IMR-90 (cell line): ENCODE measurements around the gene ZNF3. TPM values are rescaled to one million over a fixed set of nuclear protein-coding genes. Genes with fewer than 3 reads are reported as not detected.

ENCODE experiments used
- ATAC-seq: fragments of 200-7000 bp; cut with Tn5 transposase; 2 replicates; pipeline ENCODE4 v1.9.1; 2020; ENCODE audit warnings: low read depth, mild to moderate bottlenecking, moderate library complexity
- BruUV-seq: library from RNA; stranded (reverse); fragments of 400-500 nt; replicated peaks from 2 replicates; lab custom pipeline; 2021; lab: Mats Ljungman, UMichigan
- CTCF ChIA-PET: fragments of 300-600 bp; formaldehyde crosslinking; extraction: SDS; loops from one replicate; lab custom pipeline; 2021; ENCODE audit warnings: antibody characterized with exemption; lab: Yijun Ruan, JAX
- POLR2A ChIA-PET: fragments of 300-600 bp; sonication (Branson Sonifier 250); formaldehyde crosslinking; loops from one replicate; lab custom pipeline; 2022; ENCODE audit warnings: antibody characterized with exemption; ENCODE audit not compliant: unreplicated experiment; lab: Charles Lee
- DNase-seq: peaks from one replicate; pipeline ENCODE4 v3.0.0; 2013
- H2AFZ ChIP-seq: replicated peaks from 2 replicates; pipeline ENCODE3; 2013; ENCODE audit warnings: low read length, mild to moderate bottlenecking; ENCODE audit not compliant: poor library complexity
- H2AK5ac ChIP-seq: 2 replicates; pipeline ENCODE4 v1.6.1; 2013; ENCODE audit warnings: low read depth, low read length, inconsistent platforms
- H2AK9ac ChIP-seq: replicated peaks from 2 replicates; pipeline ENCODE3; 2013; ENCODE audit warnings: mild to moderate bottlenecking, low read depth, low read length, moderate library complexity; ENCODE audit not compliant: poor library complexity
- H2BK120ac ChIP-seq: 2 replicates; pipeline ENCODE4 v1.6.1; 2013; ENCODE audit warnings: low read depth, low read length, inconsistent platforms
- H2BK15ac ChIP-seq: 3 replicates; pipeline ENCODE4 v1.6.1; 2013; ENCODE audit warnings: low read depth, low read length, inconsistent platforms
- H2BK20ac ChIP-seq: 2 replicates; pipeline ENCODE4 v1.6.1; 2013; ENCODE audit warnings: low read depth, mild to moderate bottlenecking, inconsistent platforms, low read length, moderate library complexity
- H2BK5ac ChIP-seq: 2 replicates; pipeline ENCODE4 v1.6.1; 2013; ENCODE audit warnings: mild to moderate bottlenecking, low read depth, low read length, inconsistent platforms; ENCODE audit not compliant: poor library complexity, severe bottlenecking
- H3K14ac ChIP-seq: replicated peaks from 2 replicates; pipeline ENCODE4 v1.6.1; 2013; ENCODE audit warnings: low read depth, low read length, inconsistent platforms
- H3K18ac ChIP-seq: 2 replicates; pipeline ENCODE4 v1.6.1; 2013; ENCODE audit warnings: low read depth, low read length, control low read depth
- H3K23ac ChIP-seq: 2 replicates; pipeline ENCODE4 v1.6.1; 2013; ENCODE audit warnings: low read depth, low read length, inconsistent platforms
- H3K27ac ChIP-seq: 2 replicates; pipeline ENCODE4 v1.5.1; 2013; ENCODE audit warnings: mild to moderate bottlenecking, control low read depth, low read length; ENCODE audit not compliant: insufficient read depth
- H3K27me3 ChIP-seq: 2 replicates; pipeline ENCODE4 v1.6.1; 2013; ENCODE audit warnings: low read length; ENCODE audit not compliant: control insufficient read depth, insufficient read depth
- H3K36me3 ChIP-seq: 2 replicates; pipeline ENCODE4 v1.6.1; 2013; ENCODE audit warnings: low read length, mixed read lengths; ENCODE audit not compliant: control insufficient read depth, insufficient read depth
- H3K4ac ChIP-seq: 2 replicates; pipeline ENCODE4 v1.6.1; 2013; ENCODE audit warnings: low read depth, low read length, inconsistent platforms
- H3K4me1 ChIP-seq: 2 replicates; pipeline ENCODE4 v1.6.1; 2013; ENCODE audit warnings: low read length, mixed read lengths; ENCODE audit not compliant: control insufficient read depth, insufficient read depth
- H3K4me2 ChIP-seq: 2 replicates; pipeline ENCODE4 v1.6.1; 2013; ENCODE audit warnings: low read depth, mild to moderate bottlenecking, control low read depth, low read length, moderate library complexity
- H3K4me3 ChIP-seq: 2 replicates; pipeline ENCODE4 v1.5.1; 2013; ENCODE audit warnings: low read depth, mild to moderate bottlenecking, control low read depth, low read length, moderate library complexity; ENCODE audit not compliant: insufficient read depth
- H3K56ac ChIP-seq: 2 replicates; pipeline ENCODE4 v1.6.1; 2013; ENCODE audit warnings: low read length, inconsistent platforms; ENCODE audit not compliant: insufficient read depth; ENCODE audit errors: extremely low read depth
- H3K79me1 ChIP-seq, 2 experiments: 2 replicates each; pipeline ENCODE4 v1.6.1; 2013; ENCODE audit warnings: low read length in 2 of 2, inconsistent platforms in 1 of 2, low read depth in 1 of 2
- H3K9ac ChIP-seq: 2 replicates; pipeline ENCODE4 v1.6.1; 2013; ENCODE audit warnings: low read depth, low read length, control low read depth
- H3K9me1 ChIP-seq: 2 replicates; pipeline ENCODE4 v1.6.1; 2013; ENCODE audit warnings: low read length, inconsistent platforms; ENCODE audit not compliant: insufficient read depth
- H3K9me3 ChIP-seq: 2 replicates; pipeline ENCODE4 v1.6.1; 2013; ENCODE audit warnings: low read length; ENCODE audit not compliant: control insufficient read depth, insufficient read depth
- H4K20me1 ChIP-seq: 2 replicates; pipeline ENCODE4 v1.6.1; 2013; ENCODE audit warnings: low read length, inconsistent platforms; ENCODE audit not compliant: insufficient read depth
- H4K5ac ChIP-seq: 2 replicates; pipeline ENCODE4 v1.6.1; 2013; ENCODE audit warnings: mild to moderate bottlenecking, low read depth, low read length, control low read depth
- H4K8ac ChIP-seq, 2 experiments: 2 replicates each; pipeline ENCODE4 v1.6.1; 2013; ENCODE audit warnings: low read depth in 2 of 2, low read length in 2 of 2, control low read depth in 1 of 2, inconsistent platforms in 1 of 2
- H4K91ac ChIP-seq: 2 replicates; pipeline ENCODE4 v1.6.1; 2013; ENCODE audit warnings: low read depth, low read length, inconsistent platforms; ENCODE audit not compliant: insufficient read depth
- BHLHE40 ChIP-seq: fragments of 150-350 bp; IDR thresholded peaks from 2 replicates; pipeline ENCODE4 v1.6.1; 2016; ENCODE audit warnings: mild to moderate bottlenecking, low read depth, low read length
- CEBPB ChIP-seq: IDR thresholded peaks from 2 replicates; pipeline ENCODE4 v1.6.1; 2012; ENCODE audit warnings: low read depth, low read length, improper control_type of control experiment
- CHD1 ChIP-seq: IDR thresholded peaks from 2 replicates; pipeline ENCODE4 v1.6.1; 2012; ENCODE audit warnings: low read depth, low read length, improper control_type of control experiment
- FOS ChIP-seq: fragments of 150-350 bp; IDR thresholded peaks from 2 replicates; pipeline ENCODE4 v1.6.1; 2016; ENCODE audit warnings: low read depth, low read length
- MAFK ChIP-seq: IDR thresholded peaks from 2 replicates; pipeline ENCODE4 v1.6.1; 2012; ENCODE audit warnings: low read depth, low read length, improper control_type of control experiment
- MAZ ChIP-seq: IDR thresholded peaks from 2 replicates; pipeline ENCODE4 v1.6.1; 2012; ENCODE audit warnings: low read depth, mild to moderate bottlenecking, low read length, improper control_type of control experiment, moderate library complexity, borderline replicate concordance
- MXI1 ChIP-seq: IDR thresholded peaks from 2 replicates; pipeline ENCODE4 v1.6.1; 2012; ENCODE audit warnings: low read depth, mild to moderate bottlenecking, low read length, moderate library complexity, borderline replicate concordance
- NFE2L2 ChIP-seq: fragments of 150-350 bp; IDR thresholded peaks from 2 replicates; pipeline ENCODE4 v1.6.1; 2016; ENCODE audit warnings: low read depth, mild to moderate bottlenecking, low read length
- POLR2A ChIP-seq: IDR thresholded peaks from 2 replicates; pipeline ENCODE4 v1.6.1; 2012; ENCODE audit warnings: mild to moderate bottlenecking, low read depth, low read length
- RAD21 ChIP-seq: IDR thresholded peaks from 2 replicates; pipeline ENCODE4 v1.6.1; 2012; ENCODE audit warnings: low read length, improper control_type of control experiment
- RCOR1 ChIP-seq: IDR thresholded peaks from 2 replicates; pipeline ENCODE4 v1.6.1; 2012; ENCODE audit warnings: mild to moderate bottlenecking, low read length, improper control_type of control experiment; ENCODE audit not compliant: insufficient replicate concordance
- RFX5 ChIP-seq: IDR thresholded peaks from 2 replicates; pipeline ENCODE4 v1.8.0; 2012; ENCODE audit warnings: low read depth, mild to moderate bottlenecking, low read length, moderate library complexity
- SMC3 ChIP-seq: fragments of 150-350 bp; IDR thresholded peaks from 2 replicates; pipeline ENCODE4 v1.6.1; 2016; ENCODE audit warnings: low read depth, mild to moderate bottlenecking, antibody characterized with exemption, low read length, moderate library complexity
- USF2 ChIP-seq: fragments of 150-350 bp; IDR thresholded peaks from 2 replicates; pipeline ENCODE4 v1.6.1; 2017; ENCODE audit warnings: mild to moderate bottlenecking, antibody characterized with exemption, low read length, low read depth
- WGBS, 2 experiments: methylation state at CpG; one replicate each; pipeline versions ENCODE4 v1.1.5 to v1.1.7; 2013; ENCODE audit warnings: missing lambda C conversion rate in 2 of 2; ENCODE audit not compliant: insufficient read length in 1 of 2; ENCODE audit errors: extremely low coverage in 2 of 2; 5-methylcytosine and 5-hydroxymethylcytosine counted together
- dilution Hi-C: fragments of 300-500 bp; cut with HindIII; formaldehyde crosslinking; loops from one replicate; pipeline ENCODE4 v1.14.3; 2018; ENCODE audit warnings: low sequenced_read_pairs; ENCODE audit not compliant: unreplicated experiment
- in situ Hi-C: fragments of 300-500 bp; cut with MboI; formaldehyde crosslinking; loops from 3 replicates; pipeline ENCODE4 v1.14.3; 2019; ENCODE audit warnings: low sequenced_read_pairs, inconsistent platforms, mixed read lengths
- intact Hi-C: fragments of 100-400 bp; cut with micrococcal nuclease; formaldehyde crosslinking; loops from 2 replicates; pipeline ENCODE4 v1.10.0; 2022
- polyA plus RNA-seq, 3 experiments: library from polyadenylated mRNA; depleted of rRNA; stranded (reverse); fragments of >200 nt; gene quantifications; 2 replicates each; pipeline ENCODE4 v1.2.3, GENCODE V29; 2012; ENCODE audit warnings: low replicate concordance in 1 of 3
- total RNA-seq: library from RNA; depleted of rRNA; stranded (reverse); fragments of >200 nt; gene quantifications from 2 replicates; pipeline ENCODE4 v1.2.3, GENCODE V29; 2012
- TF ChIP-seq, protein P1 (sequence below): conservative IDR thresholded peaks from 2 replicates; pipeline ENCODE4 v1.5.1; 2012; ENCODE audit warnings: mild to moderate bottlenecking, low read depth, low read length, improper control_type of control experiment

The ZNF3 gene
- total and polyA plus RNA-seq, 2 of the 4 experiments (the other 2 are of a cell fraction) = 24.8 to 30.8 TPM

GRCh38 chr7:100049441-100050291 is 31.9 kb downstream of the ZNF3 start, which contains the start of gene ZSCAN21:
Gene ZSCAN21 (plus strand): TSS chr7:100049774. CDS start chr7:100057007, 7,233 bp downstream.
- peak within 1 kb of the TSS; percentile 98 for H4K5ac ChIP-seq
- peak within 1 kb of the TSS; percentile 16; the same call in 1 of the 3 replicates for H2BK15ac ChIP-seq
- H2BK20ac ChIP-seq = no peak within 1 kb of the TSS; the same call in 1 of the 2 replicates
- H3K14ac ChIP-seq = peak within 1 kb of the TSS; percentile 82
- peak; percentile 94 for ATAC-seq
- H4K91ac ChIP-seq = peak within 1 kb of the TSS; percentile 92
- H3K27ac ChIP-seq = peak within 1 kb of the TSS; percentile 95
- peak within 1 kb of the TSS; percentile 84 for H2AK9ac ChIP-seq
- peaks cover 4% of the 10 kb centered on the region; the same call in 1 of the 2 replicates for H3K36me3 ChIP-seq
- peaks cover 3% of the 10 kb centered on the region; the same call in 1 of the 2 replicates for H4K20me1 ChIP-seq
- H3K27me3 ChIP-seq = no peaks in the 10 kb centered on the region
- peak; percentile 84 for DNase-seq
- H4K8ac ChIP-seq = peak within 1 kb of the TSS; percentile 97 to 99
- H2BK120ac ChIP-seq = peak within 1 kb of the TSS; percentile 77
- peak within 1 kb of the TSS; percentile 67 for H3K18ac ChIP-seq
- intact Hi-C loops = loop anchor here (1.0 to 10.0 kb wide), 4 partner anchors 15 to 125 kb away; partner anchors contain the start of genes GJC3 and ZKSCAN1
- peak within 1 kb of the TSS; percentile 54 for H2AK5ac ChIP-seq
- H2BK5ac ChIP-seq = peak within 1 kb of the TSS; percentile 83
- peak within 1 kb of the TSS; percentile 93 for H2AFZ ChIP-seq
- BruUV-seq = no TSS peak
- H3K9me1 ChIP-seq = no peaks in the 10 kb centered on the region
- in situ Hi-C loops = loop anchor here (5.0 to 10.0 kb wide), 2 partner anchors 57 to 135 kb away; partner anchors contain the start of gene TRIM4
- H3K4ac ChIP-seq = peak within 1 kb of the TSS; percentile 90
- H3K9me3 ChIP-seq = no peaks in the 10 kb centered on the region
- H3K4me2 ChIP-seq = peak within 1 kb of the TSS; percentile 79
- H3K79me1 ChIP-seq = peaks cover 12 to 33% of the 10 kb centered on the region in 2 experiments
- peak within 1 kb of the TSS; percentile 57 for H3K23ac ChIP-seq
- dilution Hi-C loops = no loop called here
- H3K4me1 ChIP-seq = peaks cover 4% of the 10 kb centered on the region; the same call in 1 of the 2 replicates
- peak within 1 kb of the TSS; percentile 94 for H3K9ac ChIP-seq
- H3K56ac ChIP-seq = peak within 1 kb of the TSS; percentile 63
- POLR2A ChIA-PET = interaction anchor here (0.5 to 0.6 kb wide), 2 partner anchors 13 to 94 kb away, joined by 3 to 4 read pairs; no protein-coding TSS in a partner anchor
- CTCF ChIA-PET = interaction anchor here (0.6 to 0.7 kb wide), 3 partner anchors 23 to 542 kb away, joined by 3 read pairs; no protein-coding TSS in a partner anchor
- WGBS, 2 experiments = 3% methylated on average over 18 of the region's 47 CpGs; no CpG with 5 or more reads in 1 of the 2 experiments
- H3K4me3 ChIP-seq = peak within 1 kb of the TSS; percentile 81
- TF ChIP-seq BHLHE40 = no peak
- no peak for TF ChIP-seq CEBPB
- TF ChIP-seq CHD1 = no peak
- no peak for TF ChIP-seq USF2
- TF ChIP-seq FOS = no peak
- TF ChIP-seq MXI1 = peak; percentile 59
- no peak for TF ChIP-seq NFE2L2
- TF ChIP-seq POLR2A = peak; percentile 94
- no peak for TF ChIP-seq MAFK
- no peak for TF ChIP-seq RFX5
- no peak for TF ChIP-seq RCOR1
- TF ChIP-seq, protein P1, sequence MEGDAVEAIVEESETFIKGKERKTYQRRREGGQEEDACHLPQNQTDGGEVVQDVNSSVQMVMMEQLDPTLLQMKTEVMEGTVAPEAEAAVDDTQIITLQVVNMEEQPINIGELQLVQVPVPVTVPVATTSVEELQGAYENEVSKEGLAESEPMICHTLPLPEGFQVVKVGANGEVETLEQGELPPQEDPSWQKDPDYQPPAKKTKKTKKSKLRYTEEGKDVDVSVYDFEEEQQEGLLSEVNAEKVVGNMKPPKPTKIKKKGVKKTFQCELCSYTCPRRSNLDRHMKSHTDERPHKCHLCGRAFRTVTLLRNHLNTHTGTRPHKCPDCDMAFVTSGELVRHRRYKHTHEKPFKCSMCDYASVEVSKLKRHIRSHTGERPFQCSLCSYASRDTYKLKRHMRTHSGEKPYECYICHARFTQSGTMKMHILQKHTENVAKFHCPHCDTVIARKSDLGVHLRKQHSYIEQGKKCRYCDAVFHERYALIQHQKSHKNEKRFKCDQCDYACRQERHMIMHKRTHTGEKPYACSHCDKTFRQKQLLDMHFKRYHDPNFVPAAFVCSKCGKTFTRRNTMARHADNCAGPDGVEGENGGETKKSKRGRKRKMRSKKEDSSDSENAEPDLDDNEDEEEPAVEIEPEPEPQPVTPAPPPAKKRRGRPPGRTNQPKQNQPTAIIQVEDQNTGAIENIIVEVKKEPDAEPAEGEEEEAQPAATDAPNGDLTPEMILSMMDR = peak; percentile 21; the same call in 1 of the 2 replicates
- peak; percentile 77; the same call in 1 of the 2 replicates for TF ChIP-seq MAZ
- TF ChIP-seq SMC3 = peak; percentile 42; the same call in 1 of the 2 replicates
- TF ChIP-seq RAD21 = peak; percentile 22
